Activated CD4-positive, alpha-beta T cell treated with anti-CD3 and anti-CD28 coated beads for 36 hours (primary cell): ENCODE results near the gene C1orf115. TPM values are rescaled to one million over a fixed set of nuclear protein-coding genes. Genes with fewer than 3 reads are reported as not detected.
"Not testable (repeated sequence)": the region's sequence is repeated elsewhere in the genome, so short reads cannot be mapped to it uniquely, and the experiment has no call there.

Experiments used
- ATAC-seq: fragments of 200-7000 bp; cut with Tn5 transposase; one replicate; pipeline ENCODE4 v1.10.0; 2021; ENCODE audit warnings: mild to moderate bottlenecking, moderate library complexity
- CTCF ChIA-PET: fragments of 350-600 bp; sonication (Branson Sonifier 250); formaldehyde crosslinking; loops from one replicate; lab custom pipeline; 2021; ENCODE audit warnings: antibody characterized with exemption; lab: Charles Lee
- POLR2A ChIA-PET: fragments of 350-600 bp; sonication (Branson Sonifier 250); formaldehyde crosslinking; loops from one replicate; lab custom pipeline; 2021; ENCODE audit warnings: antibody characterized with exemption, inconsistent platforms; lab: Charles Lee
- DNase-seq: peaks from one replicate; pipeline ENCODE4 v3.0.0-alpha.2; 2020
- H3K27ac Mint-ChIP-seq: one replicate; pipeline ENCODE4 v1.8.0; 2021; ENCODE audit warnings: mixed read lengths
- H3K27me3 Mint-ChIP-seq: one replicate; pipeline ENCODE4 v1.8.0; 2021; ENCODE audit warnings: mixed read lengths
- H3K36me3 Mint-ChIP-seq: one replicate; pipeline ENCODE4 v1.8.0; 2021; ENCODE audit warnings: low read depth, mixed read lengths
- H3K4me1 Mint-ChIP-seq: one replicate; pipeline ENCODE4 v1.8.0; 2021; ENCODE audit warnings: mixed read lengths
- H3K4me3 Mint-ChIP-seq: one replicate; pipeline ENCODE4 v1.8.0; 2021; ENCODE audit warnings: mild to moderate bottlenecking, moderate library complexity, mixed read lengths
- H3K9me3 Mint-ChIP-seq: one replicate; pipeline ENCODE4 v1.8.0; 2021; ENCODE audit warnings: low read depth, mixed read lengths
- intact Hi-C, 2 experiments: fragments of 100-400 bp; cut with DNase I in 1 of 2; cut with micrococcal nuclease in 1 of 2; formaldehyde crosslinking; loops; one replicate each; pipeline versions ENCODE4 v1.14.2 to v1.15.1; 2022 to 2024; cut with DNase I, micrococcal nuclease
- total RNA-seq, 2 experiments: library from RNA; stranded (reverse); gene quantifications; one replicate each; pipeline ENCODE4 v1.2.3, GENCODE V29; 2021

C1orf115 gene
- total RNA-seq, 2 experiments from 2014 or later: 0.63 to 0.78 TPM

- Mint-ChIP-seq H3K9me3 (no peaks in the 10 kb centered on the region), H3K36me3 (no peaks in the 10 kb centered on the region), H3K4me3 (no peak overlapping the region), H3K27me3 (peaks cover 10% of the 10 kb centered on the region), H3K4me1 (no peaks in the 10 kb centered on the region), H3K27ac (no peak overlapping the region)
- intact Hi-C loops: no loop called here
- ChIA-PET CTCF (interaction anchor here (0.8 kb wide), 1 partner anchor 26 kb away, joined by 3 read pairs; no protein-coding TSS in a partner anchor), POLR2A (no interaction called here)
- no peak for DNase-seq
- ATAC-seq: no peak
Observed at GRCh38 chr1:220707160-220707559, 17.0 kb downstream of the C1orf115 start.

GRCh38 chr1:220708244-220708643, 18.1 kb downstream of the C1orf115 start:
- POLR2A ChIA-PET: no interaction called here
- H3K9me3 Mint-ChIP-seq: no peaks in the 10 kb centered on the region
- no peak overlapping the region for H3K27ac Mint-ChIP-seq
- CTCF ChIA-PET: no interaction called here
- intact Hi-C loops: no loop called here
- H3K4me3 Mint-ChIP-seq: no peak overlapping the region
- DNase-seq (no peak), ATAC-seq (no peak)
- H3K27me3 Mint-ChIP-seq: peaks cover 5% of the 10 kb centered on the region
- no peaks in the 10 kb centered on the region for H3K36me3 Mint-ChIP-seq
- H3K4me1 Mint-ChIP-seq: no peaks in the 10 kb centered on the region

DNA sequence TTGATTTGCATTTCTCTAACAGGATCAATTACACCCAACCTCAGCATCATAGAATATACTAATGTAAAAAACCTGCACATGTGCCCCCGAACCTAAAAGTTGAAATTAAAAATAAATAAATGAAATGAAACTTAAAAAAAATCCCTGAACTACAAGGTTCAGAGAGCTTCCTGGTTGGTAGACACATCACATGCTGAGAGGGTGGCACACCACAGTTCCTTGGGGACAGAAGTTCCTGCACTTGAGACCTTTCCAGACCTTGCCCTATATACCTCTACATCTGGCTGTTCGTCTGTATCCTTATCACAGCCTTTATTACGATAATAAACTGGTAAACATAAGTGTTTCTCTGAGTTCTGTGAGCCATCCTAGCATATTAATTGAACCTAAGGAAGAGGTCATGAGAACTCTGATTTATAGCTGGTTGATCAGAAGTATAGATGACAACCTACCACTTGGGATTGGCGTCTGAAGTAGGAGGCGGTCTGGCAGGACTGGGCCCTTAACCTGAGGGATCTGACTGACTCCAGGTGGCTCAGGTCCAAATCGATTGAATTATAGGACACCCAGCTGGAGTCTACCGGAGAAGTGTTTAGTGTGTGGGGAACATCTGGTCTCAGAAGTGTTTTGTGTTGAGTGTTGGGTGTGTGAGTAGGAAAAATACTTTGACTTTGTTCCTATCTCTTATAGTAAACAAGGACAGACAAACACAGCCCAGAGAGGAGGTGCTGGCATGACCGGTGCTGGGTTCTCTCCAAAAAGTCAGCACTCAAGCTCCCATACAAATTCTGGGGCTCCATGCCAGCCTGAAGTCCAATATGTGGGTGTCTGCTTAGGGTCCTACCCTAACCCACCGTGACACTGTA, 19.0 kb downstream of the C1orf115 start:
- CTCF ChIA-PET: interaction anchor here (0.6 kb wide), 2 partner anchors 72 to 236 kb away, joined by 3 read pairs; no protein-coding TSS in a partner anchor
- no peaks in the 10 kb centered on the region for H3K36me3 Mint-ChIP-seq

DNA sequence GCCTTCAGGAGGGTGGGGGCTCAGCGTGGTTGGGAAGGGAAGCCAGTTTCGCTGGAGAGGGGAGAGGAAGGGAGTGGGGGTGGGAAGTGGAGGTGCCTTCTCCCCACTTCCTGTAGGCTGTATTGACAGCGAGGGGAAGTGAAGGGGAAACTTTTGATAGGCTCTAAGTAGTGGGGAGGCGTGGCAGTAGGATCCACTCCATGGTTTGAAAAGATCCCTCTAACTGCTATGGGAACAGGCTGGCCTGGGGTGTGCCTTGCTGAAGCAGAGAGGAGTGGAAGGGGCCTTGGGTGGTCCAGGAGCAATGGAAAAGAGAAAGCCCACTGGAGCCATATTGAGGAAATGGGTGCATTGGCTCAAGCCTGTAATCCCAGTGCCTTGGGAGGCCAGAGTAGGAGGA, 20.2 kb downstream of the C1orf115 start:
- H3K4me3 Mint-ChIP-seq: no peak overlapping the region
- no peaks in the 10 kb centered on the region for H3K36me3 Mint-ChIP-seq
- intact Hi-C loops: no loop called here
- no peak overlapping the region for H3K27ac Mint-ChIP-seq
- ATAC-seq: no peak
- H3K9me3 Mint-ChIP-seq: peaks cover under 1% of the 10 kb centered on the region
- DNase-seq: no peak
- no peaks in the 10 kb centered on the region for H3K4me1 Mint-ChIP-seq
- POLR2A ChIA-PET: no interaction called here
- peaks cover 4% of the 10 kb centered on the region for H3K27me3 Mint-ChIP-seq
- CTCF ChIA-PET: interaction anchor here (0.6 to 1.4 kb wide), 2 partner anchors 15 to 19 kb away, joined by 3 to 4 read pairs; no protein-coding TSS in a partner anchor

More for the DNA sequence above, 19.0 kb downstream of the C1orf115 start:
- intact Hi-C loops: no loop called here
- Mint-ChIP-seq H3K27ac (no peak overlapping the region), H3K4me3 (no peak overlapping the region), H3K27me3 (peaks cover 6% of the 10 kb centered on the region), H3K9me3 (no peaks in the 10 kb centered on the region), H3K4me1 (no peaks in the 10 kb centered on the region)
- POLR2A ChIA-PET: no interaction called here
- DNase-seq (no peak), ATAC-seq (no peak)

DNA sequence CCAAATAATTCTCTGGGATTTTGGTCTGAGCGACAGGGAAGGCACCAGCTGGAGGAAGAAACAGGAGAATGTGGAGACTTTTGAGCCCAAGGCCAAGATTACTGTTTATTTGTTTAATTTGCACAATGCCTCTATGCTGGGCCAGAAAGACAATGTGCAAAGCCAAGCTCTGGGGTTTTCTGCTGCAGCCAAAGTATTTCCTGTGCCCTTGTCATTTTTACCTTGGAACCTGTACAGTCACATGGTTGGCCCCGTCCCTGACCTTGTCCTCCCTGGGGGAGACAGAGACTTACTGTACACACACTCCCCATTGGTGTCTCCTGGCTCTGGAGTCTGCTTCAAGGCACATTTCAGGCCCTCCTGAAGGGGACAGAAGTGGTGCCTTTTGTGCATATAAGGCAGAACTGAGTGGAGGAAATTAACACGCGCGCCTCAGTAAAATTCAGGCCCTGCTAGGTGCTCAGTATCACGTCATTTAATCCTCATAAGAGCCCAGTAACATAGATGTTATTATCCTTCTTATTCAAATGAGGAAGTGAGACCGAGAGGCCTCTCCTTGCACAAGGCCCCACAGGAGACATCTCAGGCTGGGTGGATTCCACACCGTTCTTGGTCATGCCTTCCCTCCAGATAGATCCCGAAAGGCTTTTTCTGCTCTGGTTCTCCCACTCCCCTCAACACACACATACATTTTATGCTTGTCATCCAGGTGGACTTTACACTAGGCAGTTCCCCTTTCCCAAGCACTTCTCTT, 21.1 kb downstream of the C1orf115 start:
- intact Hi-C loops: no loop called here
- no peak overlapping the region for H3K27ac Mint-ChIP-seq
- POLR2A ChIA-PET: no interaction called here
- peaks cover 7% of the 10 kb centered on the region for H3K9me3 Mint-ChIP-seq
- no peaks in the 10 kb centered on the region for H3K36me3 Mint-ChIP-seq
- H3K4me1 Mint-ChIP-seq: no peaks in the 10 kb centered on the region
- DNase-seq (no peak), ATAC-seq (no peak)
- H3K4me3 Mint-ChIP-seq: no peak overlapping the region
- H3K27me3 Mint-ChIP-seq: peaks cover 3% of the 10 kb centered on the region
- CTCF ChIA-PET: interaction anchor here (0.6 to 1.4 kb wide), 2 partner anchors 15 to 20 kb away, joined by 3 to 4 read pairs; no protein-coding TSS in a partner anchor

GRCh38 chr1:220715986-220716385, 25.8 kb downstream of the C1orf115 start:
- DNase-seq, H3K36me3 Mint-ChIP-seq, H3K27ac Mint-ChIP-seq: not testable (repeated sequence)

DNA sequence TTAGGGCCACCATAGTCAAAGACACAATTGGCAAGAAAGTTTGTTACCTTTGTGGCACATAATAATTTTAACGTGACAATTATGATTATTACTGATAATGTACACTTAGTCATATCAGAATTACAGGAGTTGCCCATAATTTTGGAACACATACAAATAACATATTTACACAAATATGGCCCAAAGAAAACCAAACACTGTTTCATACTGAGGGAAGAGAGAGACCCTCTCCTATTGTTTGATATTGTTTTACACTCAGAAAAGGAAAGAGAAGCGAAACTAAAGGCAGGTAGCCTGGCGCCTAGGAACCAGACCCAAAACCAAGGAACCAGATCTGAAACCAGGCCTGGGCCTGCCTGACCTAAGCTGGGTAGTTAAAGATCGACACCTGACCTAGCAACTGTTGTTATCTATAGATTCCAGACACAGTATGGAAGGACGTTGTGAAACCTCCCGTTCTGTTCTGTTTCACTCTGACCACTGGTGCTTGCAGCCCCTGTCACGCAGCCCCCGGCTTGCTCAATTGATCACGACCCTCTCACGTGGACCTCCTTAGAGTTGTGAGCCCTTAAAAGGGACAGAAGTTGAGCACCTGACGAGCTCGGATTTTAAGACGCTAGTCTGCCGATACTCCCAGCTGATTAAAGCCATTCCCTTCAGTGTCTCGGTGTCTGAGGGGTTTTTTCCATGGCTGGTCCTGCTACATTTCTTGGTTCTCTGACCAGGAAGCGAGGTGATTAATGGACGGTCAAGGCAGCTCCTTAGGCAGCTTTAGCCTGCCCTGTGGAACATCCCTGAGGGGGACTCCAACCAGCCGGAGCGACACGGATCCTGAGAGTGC, 27.9 kb downstream of the C1orf115 start:
- DNase-seq: no peak

More at GRCh38 chr1:220715986-220716385, 25.8 kb downstream of the C1orf115 start:
- CTCF ChIA-PET, H3K4me1 Mint-ChIP-seq, intact Hi-C loops, POLR2A ChIA-PET, ATAC-seq, H3K9me3 Mint-ChIP-seq, H3K4me3 Mint-ChIP-seq: not testable (repeated sequence)
- peaks cover 10% of the 10 kb centered on the region for H3K27me3 Mint-ChIP-seq

GRCh38 chr1:220721266-220721665, 31.1 kb downstream of the C1orf115 start:
- DNase-seq, H3K27ac Mint-ChIP-seq, H3K36me3 Mint-ChIP-seq, ATAC-seq, H3K4me1 Mint-ChIP-seq, intact Hi-C loops, H3K4me3 Mint-ChIP-seq, H3K9me3 Mint-ChIP-seq, POLR2A ChIA-PET: not testable (repeated sequence)
- peaks cover 11% of the 10 kb centered on the region for H3K27me3 Mint-ChIP-seq
- CTCF ChIA-PET: interaction anchor here (2.4 kb wide), 1 partner anchor 13 kb away, joined by 13 read pairs; no protein-coding TSS in a partner anchor

More for the DNA sequence above, 27.9 kb downstream of the C1orf115 start:
- POLR2A ChIA-PET: no interaction called here
- intact Hi-C loops: no loop called here
- CTCF ChIA-PET: interaction anchor here (0.5 to 1.4 kb wide), 2 partner anchors 15 to 153 kb away, joined by 3 to 6 read pairs; no protein-coding TSS in a partner anchor
- no peak for ATAC-seq
- Mint-ChIP-seq H3K4me3 (no peak overlapping the region), H3K9me3 (peaks cover 7% of the 10 kb centered on the region), H3K27me3 (peaks cover 10% of the 10 kb centered on the region), H3K36me3 (no peaks in the 10 kb centered on the region), H3K4me1 (no peaks in the 10 kb centered on the region), H3K27ac (no peak overlapping the region)

DNA sequence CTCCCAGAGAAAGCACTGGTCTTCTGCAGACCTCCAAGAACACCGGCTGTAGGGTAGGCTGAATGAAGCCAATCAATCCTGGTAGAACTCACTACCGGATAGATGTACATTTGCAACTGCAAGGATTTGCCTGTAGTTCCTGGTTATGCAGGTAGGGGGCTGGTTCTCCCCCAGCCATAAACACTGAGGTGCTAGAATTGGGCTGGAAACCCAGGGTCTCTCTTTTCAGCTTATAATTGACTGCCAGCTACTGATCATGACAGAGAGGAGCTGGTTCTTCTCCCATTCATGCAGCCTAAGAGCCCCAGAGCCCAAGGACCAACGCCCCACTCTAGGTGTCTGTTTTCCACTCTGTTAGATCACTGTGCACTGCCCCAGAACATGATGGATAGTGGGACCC, 36.5 kb downstream of the C1orf115 start:
- ChIA-PET POLR2A (no interaction called here), CTCF (interaction anchor here (1.0 to 1.4 kb wide), 2 partner anchors 16 to 34 kb away, joined by 3 read pairs; no protein-coding TSS in a partner anchor)
- Mint-ChIP-seq H3K27me3 (peaks cover 3% of the 10 kb centered on the region), H3K4me1 (no peaks in the 10 kb centered on the region), H3K4me3 (no peak overlapping the region), H3K27ac (no peak overlapping the region), H3K36me3 (no peaks in the 10 kb centered on the region), H3K9me3 (no peaks in the 10 kb centered on the region)
- ATAC-seq (no peak), DNase-seq (no peak)
- intact Hi-C loops: no loop called here

DNA sequence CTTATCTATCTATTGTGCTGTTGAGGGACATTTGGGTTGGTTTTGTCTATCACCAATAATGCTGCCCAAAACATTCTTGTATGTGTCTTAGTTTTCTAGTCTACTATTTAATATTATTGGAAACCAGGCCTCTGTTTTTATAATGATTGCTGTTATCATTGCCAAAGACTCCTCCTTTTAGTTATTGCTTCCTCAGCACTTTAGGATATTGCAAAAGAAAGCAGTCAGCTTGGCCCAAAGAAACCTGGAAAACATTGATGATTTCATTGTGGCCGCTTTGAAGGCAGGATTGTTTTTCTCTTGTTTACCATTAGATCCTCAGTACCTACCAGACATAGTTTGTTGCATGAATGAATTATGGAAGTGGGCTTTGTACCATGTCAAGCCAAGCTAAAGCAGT, 37.4 kb downstream of the C1orf115 start:
- intact Hi-C loops: no loop called here
- H3K9me3 Mint-ChIP-seq: no peaks in the 10 kb centered on the region
- H3K4me1 Mint-ChIP-seq: peaks cover 2% of the 10 kb centered on the region
- DNase-seq (no peak), ATAC-seq (no peak)
- ChIA-PET CTCF (no interaction called here), POLR2A (no interaction called here)
- H3K4me3 Mint-ChIP-seq: no peak overlapping the region
- peaks cover 3% of the 10 kb centered on the region for H3K27me3 Mint-ChIP-seq
- no peak overlapping the region for H3K27ac Mint-ChIP-seq
- no peaks in the 10 kb centered on the region for H3K36me3 Mint-ChIP-seq

DNA sequence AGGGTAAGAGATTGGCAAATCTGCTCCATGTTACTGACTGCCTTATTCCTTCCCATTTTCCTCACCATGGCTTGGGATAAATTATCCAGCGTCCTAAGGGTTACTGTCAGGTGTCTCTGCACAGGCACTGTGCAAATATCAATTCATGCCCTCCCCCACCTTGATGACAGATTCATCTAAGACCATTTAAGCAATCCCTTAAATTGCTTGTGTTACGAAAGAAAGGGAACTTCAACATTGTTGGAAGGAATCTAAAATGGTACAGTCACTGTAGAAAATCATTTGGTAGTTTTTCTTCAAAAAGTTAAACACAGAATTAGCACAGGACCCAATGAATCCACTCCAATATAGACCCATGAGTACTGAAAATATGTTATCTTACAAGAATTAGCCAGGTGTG, 40.3 kb downstream of the C1orf115 start:
- no peak overlapping the region for H3K27ac Mint-ChIP-seq
- POLR2A ChIA-PET: no interaction called here
- CTCF ChIA-PET: no interaction called here
- H3K9me3 Mint-ChIP-seq: no peaks in the 10 kb centered on the region
- H3K4me1 Mint-ChIP-seq: peaks cover 8% of the 10 kb centered on the region
- peaks cover 6% of the 10 kb centered on the region for H3K27me3 Mint-ChIP-seq
- DNase-seq: no peak
- H3K4me3 Mint-ChIP-seq: no peak overlapping the region
- ATAC-seq: no peak
- intact Hi-C loops: loop anchor here in 1 of 2 experiments (5.0 kb wide), 2 partner anchors 513 to 893 kb away; no protein-coding TSS in a partner anchor
- H3K36me3 Mint-ChIP-seq: no peaks in the 10 kb centered on the region
